Fibroblast of lung (primary cell): ENCODE measurements around the gene TCL1B.

ENCODE experiments used
- CTCF ChIP-seq, 2 donors: IDR thresholded peaks in 1 of 2; conservative IDR thresholded peaks in 1 of 2; 1 replicate in 1 of 2; 2 replicates in 1 of 2; pipeline ENCODE4 v1.5.1; 2011 to 2012; ENCODE audit warnings: low read length in 2 of 2, control low read depth in 1 of 2, inconsistent platforms in 1 of 2, low read depth in 1 of 2, mild to moderate bottlenecking in 1 of 2
- EZH2 ChIP-seq: IDR thresholded peaks from 2 replicates; pipeline ENCODE4 v1.5.1; 2012; ENCODE audit warnings: low read length, control low read depth, mild to moderate bottlenecking; ENCODE audit errors: missing control alignments

- TF ChIP-seq CTCF (conservative IDR thresholded peaks at IDR 0.05 in 1 of 2, IDR thresholded peaks at IDR 0.05 in 1 of 2; ENCODE audit: low read depth in 1 of 2, low read length in 2 of 2) (no peak), EZH2 (no peak)
Measured at GRCh38 chr14:95692109-95692508, 5.9 kb downstream of the TCL1B start.
